ENCODE results near the gene DLGAP1. TPM values are rescaled to one million over a fixed set of nuclear protein-coding genes. Genes with fewer than 3 reads are reported as not detected.

Gene DLGAP1
- total and polyA plus RNA-seq, 2 experiments from 2014 or later: 0.13 to 0.22 TPM

DNA sequence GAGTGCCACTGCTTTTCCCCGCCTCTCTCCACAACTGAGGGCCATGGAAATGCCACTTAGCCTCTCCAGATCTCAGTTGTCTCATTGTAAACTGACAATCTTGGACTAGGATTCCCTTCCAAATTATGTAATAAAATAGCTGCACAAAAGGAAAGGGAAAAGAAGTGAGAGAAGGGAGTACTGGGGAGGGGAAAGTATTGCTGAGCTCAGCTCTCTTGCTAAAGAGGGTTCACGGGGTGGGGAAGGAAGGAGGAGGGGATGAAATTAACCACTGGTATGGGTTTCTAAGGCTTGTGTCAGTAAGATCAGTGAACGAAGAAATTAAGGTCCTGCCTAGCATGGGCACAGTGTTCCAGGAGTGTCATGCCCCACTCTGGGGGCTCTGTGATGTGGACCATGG, 587.9 kb downstream of the DLGAP1 start:
- Histone ChIP-seq H3F3A (ENCODE audit: insufficient read depth) (no peaks in the 10 kb centered on the region), H2AFZ (no peak overlapping the region), H3K36me3 (ENCODE audit: low read depth) (no peaks in the 10 kb centered on the region), H3K27me3 (replicated peaks; ENCODE audit: insufficient read depth) (no peaks in the 10 kb centered on the region), H3K4me3 (no peak overlapping the region), H3K4me2 (ENCODE audit: unreplicated experiment) (no peak overlapping the region), H4K20me1 (ENCODE audit: insufficient read depth) (no peaks in the 10 kb centered on the region), H3K9me3 (ENCODE audit: low read depth) (no peaks in the 10 kb centered on the region), H3K9me2 (ENCODE audit: insufficient read depth) (no peaks in the 10 kb centered on the region), H3K27ac (no peak overlapping the region), H3K9ac (no peak overlapping the region), H3K79me2 (ENCODE audit: insufficient read depth) (no peaks in the 10 kb centered on the region), H3K4me1 (ENCODE audit: insufficient read depth) (no peaks in the 10 kb centered on the region)
- in situ Hi-C loops (cut with MboI): loop anchor here (10.0 to 25.0 kb wide), 2 partner anchors 162 to 580 kb away; no protein-coding TSS in a partner anchor
- no peak for DNase-seq
- TF ChIP-seq EZH2 (IDR thresholded peaks at IDR 0.05; ENCODE audit: insufficient read depth, poor library complexity, severe bottlenecking) (no peak), EZH2phosphoT487 (IDR thresholded peaks at IDR 0.05; ENCODE audit: insufficient read depth, low read depth) (no peak)
- WGBS, 2 experiments (ENCODE audit: low coverage in 1 of 2, low lambda C conversion rate in 2 of 2, missing lambda C conversion rate in 2 of 2): 80 to 86% methylated on average over 3 of the region's 3 CpGs

DNA sequence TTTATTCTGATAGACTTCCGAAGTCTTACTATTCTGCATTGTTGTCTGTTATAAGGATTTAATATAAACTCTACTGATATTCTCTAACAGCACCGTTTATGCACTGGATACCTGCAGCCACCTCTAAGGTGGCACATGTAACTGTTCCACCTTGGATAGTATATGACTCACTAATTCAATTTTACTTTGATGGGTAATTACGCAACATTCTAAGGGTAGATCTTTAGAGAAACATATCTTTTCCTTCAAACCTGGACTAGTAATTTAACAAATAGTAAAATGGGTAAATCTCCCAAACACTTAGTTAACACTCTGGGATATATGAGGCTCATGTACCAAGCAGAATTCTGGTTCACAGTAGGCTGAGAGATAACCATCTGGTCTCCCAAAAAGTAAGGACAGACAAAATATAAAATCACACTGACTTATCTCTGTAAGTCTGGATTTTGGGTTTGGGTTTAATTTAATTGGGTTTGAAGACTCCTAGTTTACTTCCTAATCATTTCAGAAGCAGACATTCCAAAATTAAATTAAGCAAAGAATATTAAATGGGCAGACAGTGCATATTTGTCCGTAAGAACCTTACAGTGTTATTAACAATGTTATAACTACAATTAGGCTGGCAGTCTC, 590.3 kb downstream of the DLGAP1 start:
- Histone ChIP-seq H3F3A (ENCODE audit: insufficient read depth) (no peaks in the 10 kb centered on the region), H3K4me2 (ENCODE audit: unreplicated experiment) (no peak overlapping the region), H3K9me3 (ENCODE audit: low read depth) (no peaks in the 10 kb centered on the region), H3K79me2 (ENCODE audit: insufficient read depth) (no peaks in the 10 kb centered on the region), H3K27ac (no peak overlapping the region), H3K4me1 (ENCODE audit: insufficient read depth) (no peaks in the 10 kb centered on the region), H4K20me1 (ENCODE audit: insufficient read depth) (no peaks in the 10 kb centered on the region), H3K36me3 (ENCODE audit: low read depth) (no peaks in the 10 kb centered on the region), H3K27me3 (replicated peaks; ENCODE audit: insufficient read depth) (no peaks in the 10 kb centered on the region), H2AFZ (no peak overlapping the region), H3K4me3 (no peak overlapping the region), H3K9ac (no peak overlapping the region), H3K9me2 (ENCODE audit: insufficient read depth) (no peaks in the 10 kb centered on the region)
- in situ Hi-C loops (cut with MboI): loop anchor here (10.0 to 25.0 kb wide), 2 partner anchors 160 to 577 kb away; no protein-coding TSS in a partner anchor
- TF ChIP-seq EZH2phosphoT487 (IDR thresholded peaks at IDR 0.05; ENCODE audit: insufficient read depth, low read depth) (no peak), EZH2 (IDR thresholded peaks at IDR 0.05; ENCODE audit: insufficient read depth, poor library complexity, severe bottlenecking) (no peak)
- no peak for DNase-seq
- 89 to 91% methylated on average over 4 of the region's 4 CpGs for WGBS, 2 experiments (ENCODE audit: low coverage in 1 of 2, low lambda C conversion rate in 2 of 2, missing lambda C conversion rate in 2 of 2)

- Histone ChIP-seq H3K27ac (no peak overlapping the region), H3K9me2 (ENCODE audit: insufficient read depth) (no peaks in the 10 kb centered on the region), H3K4me3 (no peak overlapping the region), H2AFZ (no peak overlapping the region), H3K9me3 (ENCODE audit: low read depth) (no peaks in the 10 kb centered on the region), H3K36me3 (ENCODE audit: low read depth) (no peaks in the 10 kb centered on the region), H3K79me2 (ENCODE audit: insufficient read depth) (no peaks in the 10 kb centered on the region), H3F3A (ENCODE audit: insufficient read depth) (no peaks in the 10 kb centered on the region), H3K9ac (no peak overlapping the region), H4K20me1 (ENCODE audit: insufficient read depth) (no peaks in the 10 kb centered on the region), H3K27me3 (replicated peaks; ENCODE audit: insufficient read depth) (no peaks in the 10 kb centered on the region), H3K4me1 (ENCODE audit: insufficient read depth) (no peaks in the 10 kb centered on the region), H3K4me2 (ENCODE audit: unreplicated experiment) (no peak overlapping the region)
- no peak for TF ChIP-seq EZH2 (IDR thresholded peaks at IDR 0.05; ENCODE audit: insufficient read depth, poor library complexity, severe bottlenecking)
- no peak for TF ChIP-seq EZH2phosphoT487 (IDR thresholded peaks at IDR 0.05; ENCODE audit: insufficient read depth, low read depth)
- in situ Hi-C loops (cut with MboI): loop anchor here (10.0 to 25.0 kb wide), 2 partner anchors 159 to 576 kb away; no protein-coding TSS in a partner anchor
- WGBS, 2 experiments (ENCODE audit: low coverage in 1 of 2, low lambda C conversion rate in 2 of 2, missing lambda C conversion rate in 2 of 2): 55 to 67% methylated on average over 4 of the region's 4 CpGs
- no peak for DNase-seq
These were observed 591.5 kb downstream of the DLGAP1 start for GRCh38 chr18:3863593-3863992.

DNA sequence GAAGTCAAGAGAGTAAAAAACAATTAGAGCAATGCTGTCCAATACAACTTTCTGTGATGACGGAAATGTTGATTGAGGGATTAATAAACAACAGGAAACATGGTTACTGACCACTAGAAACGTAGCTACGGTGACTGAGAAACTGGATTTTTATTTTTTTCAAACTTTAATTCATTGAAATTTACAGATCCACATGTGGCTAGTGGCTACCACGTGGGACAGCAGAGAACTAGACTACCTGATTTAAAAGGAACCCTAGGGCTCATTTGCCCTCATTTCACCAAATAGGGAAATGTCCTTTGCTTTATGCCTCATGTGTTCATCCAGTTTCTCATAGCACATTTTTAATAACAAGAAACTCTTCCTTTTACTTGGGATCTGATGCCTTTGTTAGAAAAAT, 592.1 kb downstream of the DLGAP1 start:
- H3K36me3 ChIP-seq (ENCODE audit: low read depth): no peaks in the 10 kb centered on the region
- H3K9me3 ChIP-seq (ENCODE audit: low read depth): no peaks in the 10 kb centered on the region
- H3K27me3 ChIP-seq (replicated peaks; ENCODE audit: insufficient read depth): no peaks in the 10 kb centered on the region
- no peaks in the 10 kb centered on the region for H3K9me2 ChIP-seq (ENCODE audit: insufficient read depth)
- TF ChIP-seq EZH2 (IDR thresholded peaks at IDR 0.05; ENCODE audit: insufficient read depth, poor library complexity, severe bottlenecking) (no peak), EZH2phosphoT487 (IDR thresholded peaks at IDR 0.05; ENCODE audit: insufficient read depth, low read depth) (no peak)
- no peak overlapping the region for H3K27ac ChIP-seq
- no peak overlapping the region for H3K4me2 ChIP-seq (ENCODE audit: unreplicated experiment)
- no peak overlapping the region for H3K4me3 ChIP-seq
- no peak overlapping the region for H3K9ac ChIP-seq
- no peak for DNase-seq
- in situ Hi-C loops (cut with MboI): loop anchor here (10.0 to 25.0 kb wide), 2 partner anchors 158 to 576 kb away; no protein-coding TSS in a partner anchor
- H4K20me1 ChIP-seq (ENCODE audit: insufficient read depth): no peaks in the 10 kb centered on the region
- 0 out of 2 replicates have a peak, but pooled peaks cover under 1% of the 10 kb centered on the region for H3K4me1 ChIP-seq (ENCODE audit: insufficient read depth)
- no peaks in the 10 kb centered on the region for H3F3A ChIP-seq (ENCODE audit: insufficient read depth)
- 62 to 66% methylated on average over 4 of the region's 4 CpGs for WGBS, 2 experiments (ENCODE audit: low coverage in 1 of 2, low lambda C conversion rate in 2 of 2, missing lambda C conversion rate in 2 of 2)
- H2AFZ ChIP-seq: no peak overlapping the region
- H3K79me2 ChIP-seq (ENCODE audit: insufficient read depth): no peaks in the 10 kb centered on the region
